HG03064 (cell line): ENCODE results near the gene NFKBIE.

ENCODE experiments used
- ATAC-seq: cut with Tn5 transposase; IDR thresholded peaks from one replicate; pipeline ENCODE4 v1.9.1; 2021; ENCODE audit warnings: low read depth; ENCODE audit not compliant: unreplicated experiment

The NFKBIE gene

DNA sequence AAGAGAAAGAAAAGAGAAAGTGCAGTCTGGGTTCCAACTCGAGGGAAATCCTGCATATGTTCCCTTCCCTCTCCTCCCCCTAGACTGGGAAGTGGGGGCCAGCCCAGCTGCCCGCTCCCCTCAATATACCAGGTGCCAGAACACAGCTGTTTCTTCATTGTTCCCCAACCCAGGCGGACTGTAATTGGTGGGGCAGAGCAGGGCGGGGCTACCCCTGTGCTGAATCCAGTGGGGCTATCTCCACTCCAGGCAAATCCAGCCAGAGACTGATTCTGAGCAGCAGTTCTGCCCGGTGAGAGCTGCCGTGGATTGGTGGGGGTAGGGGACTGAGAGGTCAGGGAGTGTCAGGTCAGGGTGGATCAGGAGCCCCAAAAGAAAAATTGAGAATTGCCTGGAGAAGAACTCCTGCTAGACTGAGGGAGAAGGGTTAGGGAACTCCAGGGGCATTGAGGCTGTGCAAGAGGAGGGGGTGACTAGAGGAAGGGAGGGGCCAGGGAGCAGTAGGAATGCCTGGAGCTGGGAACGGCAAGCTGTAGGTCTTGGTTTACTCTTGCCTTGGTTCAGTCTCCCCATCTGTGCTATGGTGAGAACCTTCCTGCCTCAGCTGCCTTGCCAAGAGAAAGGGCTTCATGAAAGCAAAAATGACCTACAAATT, 48.5 kb downstream of the NFKBIE start, which contains the start of gene MYMX:
TSS of gene MYMX (plus strand) at position 250 of the 655 bp plus-strand sequence. CDS start 546 bp downstream, outside the sequence.
- ATAC-seq: no peak

DNA sequence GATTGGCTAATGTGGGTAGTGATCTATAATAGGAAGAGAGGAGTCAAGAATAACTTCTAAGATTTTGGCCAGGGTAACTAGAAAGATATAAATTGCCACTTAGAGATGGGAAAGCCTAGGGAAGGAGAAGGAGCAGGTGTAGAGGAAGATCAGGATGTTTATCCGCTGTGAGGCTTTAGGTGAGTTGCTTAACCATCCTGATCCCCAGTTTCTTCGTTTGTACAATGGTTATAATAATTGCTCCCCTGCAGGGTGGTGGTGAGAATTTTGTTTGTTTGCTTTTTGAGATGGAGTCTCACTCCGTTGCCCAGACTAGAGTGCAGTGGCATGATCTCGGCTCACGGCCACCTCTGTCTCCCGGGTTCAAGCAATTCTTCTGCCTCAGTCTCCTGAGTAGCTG, 51.0 kb downstream of the NFKBIE start:
- no peak for ATAC-seq

DNA sequence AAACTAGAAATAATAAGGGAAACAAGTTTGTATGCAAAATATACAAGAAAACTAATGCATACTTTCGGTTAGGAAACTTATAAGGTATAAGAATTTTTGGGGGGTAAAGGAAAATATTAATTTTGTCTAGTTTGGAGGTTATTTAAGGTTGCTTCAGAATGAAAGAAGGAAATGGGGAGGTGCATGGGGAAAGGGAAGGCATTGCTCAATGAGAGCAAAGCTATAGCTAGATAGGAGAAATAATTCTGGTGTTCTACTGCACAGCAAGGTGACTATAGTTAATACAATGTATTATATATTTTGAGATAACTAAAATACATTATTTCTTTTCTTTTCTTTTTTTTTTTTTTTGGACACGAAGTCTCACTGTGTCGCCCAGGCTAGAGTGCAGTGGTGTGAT, 54.1 kb downstream of the NFKBIE start:
- ATAC-seq: no peak
